ENCODE results near the gene HAND2.

HAND2 gene

GRCh38 chr4:173524218-173525117 is 5.6 kb downstream of the HAND2 start:
- no peak for TF ChIP-seq MAX (IDR thresholded peaks at IDR 0.05; ENCODE audit: low read depth, low read length)
- no peak for TF ChIP-seq POLR2A (IDR thresholded peaks at IDR 0.05; ENCODE audit: extremely low read depth, insufficient read length)
- TF ChIP-seq CTCF (IDR thresholded peaks at IDR 0.05; ENCODE audit: low read depth, low read length), result no peak
- TF ChIP-seq MYC (IDR thresholded peaks at IDR 0.05; ENCODE audit: low read depth, low read length), result no peak
- no peak overlapping the region for H3K4me3 ChIP-seq (ENCODE audit: low read depth, low read length)
- no peak for DNase-seq (ENCODE audit: low read depth)

GRCh38 chr4:173522951-173523395 is 7.1 kb downstream of the HAND2 start:
- DNase-seq (ENCODE audit: low read depth), result no peak
- H3K4me3 ChIP-seq (ENCODE audit: low read depth, low read length), result no peak overlapping the region
- no peak for TF ChIP-seq POLR2A (IDR thresholded peaks at IDR 0.05; ENCODE audit: extremely low read depth, insufficient read length)
- TF ChIP-seq CTCF (IDR thresholded peaks at IDR 0.05; ENCODE audit: low read depth, low read length), result no peak
- no peak for TF ChIP-seq MAX (IDR thresholded peaks at IDR 0.05; ENCODE audit: low read depth, low read length)
- TF ChIP-seq MYC (IDR thresholded peaks at IDR 0.05; ENCODE audit: low read depth, low read length), result no peak

GRCh38 chr4:173522160-173522950 is 7.7 kb downstream of the HAND2 start:
- no peak overlapping the region for H3K4me3 ChIP-seq (ENCODE audit: low read depth, low read length)
- TF ChIP-seq CTCF (IDR thresholded peaks at IDR 0.05; ENCODE audit: low read depth, low read length) (no peak), MAX (IDR thresholded peaks at IDR 0.05; ENCODE audit: low read depth, low read length) (no peak), POLR2A (IDR thresholded peaks at IDR 0.05; ENCODE audit: extremely low read depth, insufficient read length) (no peak), MYC (IDR thresholded peaks at IDR 0.05; ENCODE audit: low read depth, low read length) (no peak)
- peak; percentile 22 for DNase-seq (ENCODE audit: low read depth)

- no peak for TF ChIP-seq POLR2A (IDR thresholded peaks at IDR 0.05; ENCODE audit: extremely low read depth, insufficient read length)
- TF ChIP-seq MAX (IDR thresholded peaks at IDR 0.05; ENCODE audit: low read depth, low read length), result no peak
- no peak for TF ChIP-seq CTCF (IDR thresholded peaks at IDR 0.05; ENCODE audit: low read depth, low read length)
- no peak for TF ChIP-seq MYC (IDR thresholded peaks at IDR 0.05; ENCODE audit: low read depth, low read length)
- no peak for DNase-seq (ENCODE audit: low read depth)
- no peak overlapping the region for H3K4me3 ChIP-seq (ENCODE audit: low read depth, low read length)
These were observed 8.4 kb downstream of the HAND2 start for GRCh38 chr4:173521467-173522159.

- H3K4me3 ChIP-seq (ENCODE audit: low read depth, low read length), result no peak overlapping the region
- DNase-seq (ENCODE audit: low read depth), result no peak
- TF ChIP-seq MYC (IDR thresholded peaks at IDR 0.05; ENCODE audit: low read depth, low read length), result no peak
- TF ChIP-seq POLR2A (IDR thresholded peaks at IDR 0.05; ENCODE audit: extremely low read depth, insufficient read length), result no peak
- TF ChIP-seq MAX (IDR thresholded peaks at IDR 0.05; ENCODE audit: low read depth, low read length), result no peak
- no peak for TF ChIP-seq CTCF (IDR thresholded peaks at IDR 0.05; ENCODE audit: low read depth, low read length)
These were observed 9.0 kb downstream of the HAND2 start for GRCh38 chr4:173520921-173521466.

All from NB4 (cell line).